Measurements from ENCODE around the gene ELFN1.

DNA sequence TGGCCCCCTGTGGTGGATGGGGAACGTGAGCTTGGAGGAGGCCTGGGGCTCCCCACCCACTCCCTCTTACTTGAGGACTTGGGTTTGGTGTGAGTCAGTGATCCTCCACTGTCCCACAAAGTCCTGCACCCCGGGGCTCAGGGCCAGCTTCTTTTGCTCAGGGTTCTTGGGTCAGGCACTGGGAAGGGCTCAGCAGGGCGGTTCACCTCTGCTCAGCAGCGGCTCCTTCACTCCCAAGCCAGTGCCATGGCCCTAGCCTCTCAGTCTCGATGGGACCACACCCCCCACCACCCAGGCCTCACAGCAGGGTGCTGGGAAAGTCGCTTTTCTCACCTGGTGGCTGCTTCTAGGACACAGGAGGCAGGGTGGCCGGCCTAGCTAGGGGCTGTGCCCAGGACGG, 59.1 kb downstream of the ELFN1 start:
- TF ChIP-seq, protein P1, sequence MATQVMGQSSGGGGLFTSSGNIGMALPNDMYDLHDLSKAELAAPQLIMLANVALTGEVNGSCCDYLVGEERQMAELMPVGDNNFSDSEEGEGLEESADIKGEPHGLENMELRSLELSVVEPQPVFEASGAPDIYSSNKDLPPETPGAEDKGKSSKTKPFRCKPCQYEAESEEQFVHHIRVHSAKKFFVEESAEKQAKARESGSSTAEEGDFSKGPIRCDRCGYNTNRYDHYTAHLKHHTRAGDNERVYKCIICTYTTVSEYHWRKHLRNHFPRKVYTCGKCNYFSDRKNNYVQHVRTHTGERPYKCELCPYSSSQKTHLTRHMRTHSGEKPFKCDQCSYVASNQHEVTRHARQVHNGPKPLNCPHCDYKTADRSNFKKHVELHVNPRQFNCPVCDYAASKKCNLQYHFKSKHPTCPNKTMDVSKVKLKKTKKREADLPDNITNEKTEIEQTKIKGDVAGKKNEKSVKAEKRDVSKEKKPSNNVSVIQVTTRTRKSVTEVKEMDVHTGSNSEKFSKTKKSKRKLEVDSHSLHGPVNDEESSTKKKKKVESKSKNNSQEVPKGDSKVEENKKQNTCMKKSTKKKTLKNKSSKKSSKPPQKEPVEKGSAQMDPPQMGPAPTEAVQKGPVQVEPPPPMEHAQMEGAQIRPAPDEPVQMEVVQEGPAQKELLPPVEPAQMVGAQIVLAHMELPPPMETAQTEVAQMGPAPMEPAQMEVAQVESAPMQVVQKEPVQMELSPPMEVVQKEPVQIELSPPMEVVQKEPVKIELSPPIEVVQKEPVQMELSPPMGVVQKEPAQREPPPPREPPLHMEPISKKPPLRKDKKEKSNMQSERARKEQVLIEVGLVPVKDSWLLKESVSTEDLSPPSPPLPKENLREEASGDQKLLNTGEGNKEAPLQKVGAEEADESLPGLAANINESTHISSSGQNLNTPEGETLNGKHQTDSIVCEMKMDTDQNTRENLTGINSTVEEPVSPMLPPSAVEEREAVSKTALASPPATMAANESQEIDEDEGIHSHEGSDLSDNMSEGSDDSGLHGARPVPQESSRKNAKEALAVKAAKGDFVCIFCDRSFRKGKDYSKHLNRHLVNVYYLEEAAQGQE (IDR thresholded peaks at IDR 0.05; ENCODE audit: insufficient replicate concordance, low read depth), result no peak
- TF ChIP-seq, protein P2, sequence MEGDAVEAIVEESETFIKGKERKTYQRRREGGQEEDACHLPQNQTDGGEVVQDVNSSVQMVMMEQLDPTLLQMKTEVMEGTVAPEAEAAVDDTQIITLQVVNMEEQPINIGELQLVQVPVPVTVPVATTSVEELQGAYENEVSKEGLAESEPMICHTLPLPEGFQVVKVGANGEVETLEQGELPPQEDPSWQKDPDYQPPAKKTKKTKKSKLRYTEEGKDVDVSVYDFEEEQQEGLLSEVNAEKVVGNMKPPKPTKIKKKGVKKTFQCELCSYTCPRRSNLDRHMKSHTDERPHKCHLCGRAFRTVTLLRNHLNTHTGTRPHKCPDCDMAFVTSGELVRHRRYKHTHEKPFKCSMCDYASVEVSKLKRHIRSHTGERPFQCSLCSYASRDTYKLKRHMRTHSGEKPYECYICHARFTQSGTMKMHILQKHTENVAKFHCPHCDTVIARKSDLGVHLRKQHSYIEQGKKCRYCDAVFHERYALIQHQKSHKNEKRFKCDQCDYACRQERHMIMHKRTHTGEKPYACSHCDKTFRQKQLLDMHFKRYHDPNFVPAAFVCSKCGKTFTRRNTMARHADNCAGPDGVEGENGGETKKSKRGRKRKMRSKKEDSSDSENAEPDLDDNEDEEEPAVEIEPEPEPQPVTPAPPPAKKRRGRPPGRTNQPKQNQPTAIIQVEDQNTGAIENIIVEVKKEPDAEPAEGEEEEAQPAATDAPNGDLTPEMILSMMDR (IDR thresholded peaks at IDR 0.05; ENCODE audit: insufficient read depth, low read length), result no peak
